Ascending aorta (tissue), 2 donors: ENCODE data around the gene KIFC3. TPM values are rescaled to one million over a fixed set of nuclear protein-coding genes. Genes with fewer than 3 reads are reported as not detected.
"Not testable (repeated sequence)": the region's sequence is repeated elsewhere in the genome, so short reads cannot be mapped to it uniquely, and the experiment has no call there.

Experiments used
- DNase-seq, 2 donors: peaks; one replicate each; pipeline ENCODE4 v3.0.0-alpha.2; 2019; ENCODE audit warnings: low spot score in 2 of 2
- H3K27ac ChIP-seq, 2 donors: fragments of 200-600 bp; sonication (generic); one replicate each; pipeline ENCODE4 v1.5.1; 2016 to 2017; ENCODE audit warnings: mild to moderate bottlenecking in 1 of 2
- H3K27me3 ChIP-seq: fragments of 200-600 bp; sonication (generic); one replicate; pipeline ENCODE4 v1.5.1; 2017
- H3K36me3 ChIP-seq, 2 donors: fragments of 200-600 bp; sonication (generic); one replicate each; pipeline ENCODE4 v1.5.1; 2016
- H3K4me1 ChIP-seq, 2 donors: fragments of 200-600 bp; sonication (generic); one replicate each; pipeline ENCODE4 v1.5.1; 2016 to 2017; ENCODE audit warnings: mild to moderate bottlenecking in 1 of 2
- H3K4me3 ChIP-seq, 2 donors: fragments of 200-600 bp; sonication (generic); one replicate each; pipeline ENCODE4 v1.5.1; 2016 to 2017; ENCODE audit warnings: mild to moderate bottlenecking in 1 of 2
- H3K9me3 ChIP-seq, 2 donors: fragments of 200-600 bp; sonication (generic); one replicate each; pipeline ENCODE4 v1.5.1; 2016
- CTCF ChIP-seq, 3 experiments: fragments of 200-600 bp in 2 of 3; fragments of 450-650 bp in 1 of 3; sonication (generic) in 2 of 3; IDR thresholded peaks; one replicate each; pipeline ENCODE4 v1.5.1; 2016 to 2019; ENCODE audit warnings: antibody characterized with exemption in 3 of 3, mild to moderate bottlenecking in 1 of 3, moderate library complexity in 1 of 3
- intact Hi-C: fragments of 100-400 bp; cut with DNase I; formaldehyde crosslinking; loops from one replicate; pipeline ENCODE4 v1.15.1; 2023
- total RNA-seq: library from RNA; depleted of rRNA; stranded (reverse); fragments of >200 nt; gene quantifications from one replicate; pipeline ENCODE4 v1.1.0, GENCODE V29; 2016

The KIFC3 gene
- total RNA-seq, 1 donor from 2014 or later, result 54.9 TPM

DNA sequence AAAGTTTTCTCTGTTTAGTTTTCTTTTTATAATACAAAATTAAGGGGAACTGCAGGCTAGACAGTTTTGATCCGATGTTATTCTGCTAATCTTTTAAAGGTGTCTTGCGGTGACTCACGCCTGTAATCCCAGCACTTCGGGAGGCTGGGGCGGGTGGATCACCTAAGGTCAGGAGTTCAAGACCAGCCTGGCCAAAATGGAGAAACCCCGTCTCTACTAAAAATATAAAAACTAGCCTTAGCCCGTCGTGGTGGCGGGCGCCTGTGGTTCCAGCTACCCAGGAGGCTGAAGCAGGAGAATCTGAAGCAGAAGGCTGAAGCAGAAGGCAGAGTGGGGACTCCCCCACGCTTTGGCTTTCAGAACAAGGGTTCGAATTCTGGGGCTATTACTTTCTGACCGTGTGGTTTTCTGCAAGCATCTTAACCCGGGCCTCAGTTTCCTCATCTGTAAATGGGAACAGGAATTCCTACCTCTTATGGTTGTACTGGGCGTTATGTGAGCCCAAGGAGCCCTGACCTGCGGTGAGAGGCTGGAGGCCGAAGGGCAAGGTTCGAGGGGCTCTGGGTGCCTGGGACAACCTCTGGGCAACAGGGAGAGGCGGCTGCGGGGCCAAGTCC is 67.9 kb downstream of the KIFC3 start:
- no peak for DNase-seq
- H3K4me3 ChIP-seq, result peak overlapping the region; percentile 75 to 90
- H3K9me3 ChIP-seq, result no peaks in the 10 kb centered on the region
- intact Hi-C loops, result loop anchor here (2.0 to 10.0 kb wide), 9 partner anchors 68 to 1310 kb away; partner anchors contain the start of genes AMFR, ARL2BP, CCDC102A and CFAP20
- TF ChIP-seq CTCF (IDR thresholded peaks at IDR 0.05), result no peak
- no peaks in the 10 kb centered on the region for H3K36me3 ChIP-seq
- peak overlapping the region; percentile 79 to 88 for H3K27ac ChIP-seq
- peaks cover 9 to 18% of the 10 kb centered on the region in 2 donors for H3K4me1 ChIP-seq
- no peaks in the 10 kb centered on the region for H3K27me3 ChIP-seq

DNA sequence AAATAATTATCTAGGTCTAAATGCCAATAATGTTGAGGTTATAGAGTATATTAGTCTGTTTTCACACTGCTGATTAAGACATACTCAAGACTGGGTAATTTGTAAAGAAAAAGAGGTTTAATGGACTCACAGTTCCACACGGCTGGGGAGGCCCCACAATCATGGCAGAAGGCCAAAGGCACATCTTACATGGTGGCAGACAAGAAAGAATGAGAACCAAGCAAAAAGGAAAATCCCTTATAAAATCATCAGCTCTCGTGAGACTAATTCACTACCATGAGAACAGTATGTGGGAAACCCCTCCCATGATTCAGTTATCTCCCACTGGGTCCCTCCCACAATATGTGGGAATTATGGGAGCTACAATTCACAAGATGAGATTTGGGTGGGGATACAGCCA is 69.6 kb downstream of the KIFC3 start:
- no peak overlapping the region for H3K27ac ChIP-seq
- no peak for TF ChIP-seq CTCF (IDR thresholded peaks at IDR 0.05)
- intact Hi-C loops, result loop anchor here (5.0 to 10.0 kb wide), 6 partner anchors 85 to 1308 kb away; partner anchors contain the start of genes AMFR, ARL2BP, CIAPIN1 and COQ9
- no peak for DNase-seq
- no peaks in the 10 kb centered on the region for H3K36me3 ChIP-seq
- no peaks in the 10 kb centered on the region for H3K27me3 ChIP-seq
- peaks cover 9 to 18% of the 10 kb centered on the region in 2 donors for H3K4me1 ChIP-seq
- H3K4me3 ChIP-seq, result no peak overlapping the region
- H3K9me3 ChIP-seq, result no peaks in the 10 kb centered on the region

- H3K36me3 ChIP-seq, result no peaks in the 10 kb centered on the region
- peaks cover 9 to 16% of the 10 kb centered on the region in 2 donors for H3K4me1 ChIP-seq
- no peak for DNase-seq
- H3K9me3 ChIP-seq, result no peaks in the 10 kb centered on the region
- TF ChIP-seq CTCF (IDR thresholded peaks at IDR 0.05), result no peak
- no peak overlapping the region for H3K4me3 ChIP-seq
- H3K27ac ChIP-seq, result peak overlapping the region in 1 of 2 donors; percentile 47
- intact Hi-C loops, result loop anchor here (5.0 to 10.0 kb wide), 6 partner anchors 85 to 1307 kb away; partner anchors contain the start of genes AMFR, ARL2BP, CIAPIN1 and COQ9
- H3K27me3 ChIP-seq, result no peaks in the 10 kb centered on the region
These were observed 70.3 kb downstream of the KIFC3 start for GRCh38 chr16:57732037-57732436.

DNA sequence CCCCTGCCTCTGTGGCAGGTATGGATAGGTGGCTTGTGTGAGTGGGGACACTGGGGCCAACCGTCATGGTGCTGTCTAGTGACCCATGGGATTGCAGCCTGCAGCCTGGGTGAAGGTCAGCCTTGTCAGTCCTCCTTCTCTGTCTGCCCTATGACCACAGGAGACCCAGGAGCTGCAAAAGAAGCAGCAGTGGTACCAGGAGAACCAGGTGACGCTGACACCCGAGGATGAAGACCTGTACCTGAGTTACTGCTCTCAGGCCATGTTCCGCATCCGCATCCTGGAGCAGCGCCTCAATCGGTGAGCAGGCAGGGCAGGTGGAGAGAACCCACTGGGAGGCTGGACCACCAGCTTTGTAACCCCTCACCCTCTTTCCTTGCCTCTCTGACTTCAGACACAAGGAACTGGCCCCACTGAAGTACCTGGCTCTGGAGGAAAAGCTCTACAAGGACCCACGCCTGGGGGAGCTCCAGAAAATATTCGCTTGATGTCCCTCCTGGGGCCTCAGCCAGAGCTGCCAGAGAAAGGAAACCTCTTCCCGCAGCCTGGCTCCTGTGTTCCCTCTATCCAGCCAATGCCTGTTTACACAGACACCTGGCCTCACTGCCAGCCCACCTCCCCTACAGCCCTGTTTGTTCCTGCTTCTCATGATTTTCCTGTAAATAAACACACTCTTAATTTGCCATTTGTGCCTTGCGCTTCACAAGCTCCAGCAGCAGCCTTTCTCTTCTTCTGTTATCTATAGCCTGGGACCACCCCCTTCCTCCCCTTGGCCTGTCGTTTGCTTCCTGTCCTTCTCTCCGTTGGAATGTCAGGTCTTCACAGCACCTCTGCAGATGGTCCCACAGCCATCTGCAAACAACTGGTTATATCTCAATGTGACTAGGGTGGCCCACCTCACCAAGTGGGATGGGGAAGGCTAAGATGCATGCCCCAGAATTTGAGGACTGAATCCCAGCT is 71.2 kb downstream of the KIFC3 start:
- no peak for DNase-seq
- H3K9me3 ChIP-seq, result no peaks in the 10 kb centered on the region
- peaks cover under 1 to 6% of the 10 kb centered on the region in 2 donors for H3K4me1 ChIP-seq
- no peaks in the 10 kb centered on the region for H3K36me3 ChIP-seq
- H3K4me3 ChIP-seq, result no peak overlapping the region
- H3K27ac ChIP-seq, result peak overlapping the region; percentile 11 to 13
- no peak for TF ChIP-seq CTCF (IDR thresholded peaks at IDR 0.05)
- H3K27me3 ChIP-seq, result no peaks in the 10 kb centered on the region
- intact Hi-C loops, result loop anchor here (5.0 to 10.0 kb wide), 6 partner anchors 86 to 1306 kb away; partner anchors contain the start of genes AMFR, ARL2BP, CIAPIN1 and COQ9

DNA sequence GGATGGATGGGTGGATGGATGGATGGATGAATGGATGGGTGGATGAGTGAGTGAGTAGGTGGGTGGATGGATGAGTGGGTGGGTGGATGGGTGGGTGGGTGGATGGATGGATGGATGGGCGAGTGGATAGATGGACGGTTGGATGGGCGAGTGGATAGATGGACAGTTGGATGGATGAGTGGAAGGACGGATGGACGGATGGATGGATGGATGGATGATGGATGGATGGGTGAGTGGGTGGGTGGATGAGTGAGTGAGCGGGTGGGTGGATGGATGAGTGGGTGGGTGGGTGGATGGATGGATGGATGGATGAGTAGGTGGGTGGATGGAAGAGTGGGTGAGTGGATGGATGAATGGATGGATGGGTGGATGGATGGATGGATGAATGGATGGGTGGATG is 72.4 kb downstream of the KIFC3 start:
- H3K36me3 ChIP-seq, H3K4me3 ChIP-seq, DNase-seq, H3K27ac ChIP-seq, H3K9me3 ChIP-seq, H3K4me1 ChIP-seq, H3K27me3 ChIP-seq: not testable (repeated sequence)
- intact Hi-C loops, result loop anchor here (5.0 to 10.0 kb wide), 6 partner anchors 87 to 1305 kb away; partner anchors contain the start of genes AMFR, ARL2BP, CIAPIN1 and COQ9

DNA sequence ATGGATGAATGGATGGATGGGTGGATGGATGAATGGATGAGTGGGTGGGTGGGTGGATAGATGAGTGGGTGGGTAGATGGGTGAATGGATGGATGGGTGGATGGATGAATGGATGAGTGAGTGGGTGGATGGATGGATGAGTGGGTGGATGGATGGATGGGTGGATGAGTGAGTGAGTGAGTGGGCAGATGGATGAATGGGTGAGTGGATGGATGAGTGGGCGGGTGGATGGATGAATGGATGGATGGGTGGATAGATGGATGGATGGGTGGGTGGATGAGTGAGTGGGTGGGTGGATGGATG is 73.2 kb downstream of the KIFC3 start:
- no peak for DNase-seq
- intact Hi-C loops, result no loop called here

More for the DNA sequence above, 73.2 kb downstream of the KIFC3 start:
- no peak overlapping the region for H3K27ac ChIP-seq
- H3K27me3 ChIP-seq, result no peaks in the 10 kb centered on the region
- TF ChIP-seq CTCF (IDR thresholded peaks at IDR 0.05), result no peak
- no peak overlapping the region for H3K4me3 ChIP-seq
- no peaks in the 10 kb centered on the region for H3K36me3 ChIP-seq
- H3K4me1 ChIP-seq, result no peaks in the 10 kb centered on the region
- no peaks in the 10 kb centered on the region for H3K9me3 ChIP-seq
